ENCODE measurements around the gene NCKAP5.
A peak's percentile ranks its signal among the peaks of the same experiment; 100 is the strongest.

NCKAP5 gene

GRCh38 chr2:133574186-133574585 lies 5.9 kb upstream of the NCKAP5 start:
- no peak for DNase-seq (ENCODE audit: low read depth)

DNA sequence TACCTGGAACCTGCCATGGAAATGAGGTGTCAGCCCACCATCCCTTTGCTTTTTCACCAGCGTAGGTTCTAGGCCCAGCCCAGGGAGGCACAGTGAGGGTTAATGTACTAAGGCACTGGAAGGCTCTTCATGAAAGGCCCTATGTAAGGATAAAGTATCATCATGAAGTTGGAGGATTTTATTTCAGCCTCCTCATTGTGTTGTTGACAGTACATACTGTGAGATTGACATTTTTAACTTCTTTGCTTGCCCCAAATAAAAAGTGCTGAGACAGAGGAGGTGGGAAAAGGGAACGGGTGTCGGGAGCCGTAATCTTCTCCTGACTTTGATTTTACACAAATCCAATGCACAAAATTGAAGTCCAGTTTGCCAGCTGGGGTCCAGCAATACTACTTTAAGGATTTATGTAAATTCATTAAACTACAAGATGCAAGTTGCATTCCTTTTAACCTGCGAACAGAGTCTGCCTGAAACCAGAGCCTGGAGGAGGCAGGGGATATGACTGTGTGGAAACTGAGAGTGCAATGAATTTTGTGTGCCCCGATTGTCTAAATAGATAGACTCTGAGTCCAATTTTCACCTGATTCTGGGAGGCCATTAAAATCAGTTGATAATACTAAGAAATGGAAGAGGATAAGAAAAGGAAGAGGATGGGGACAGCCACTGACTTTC lies 5.4 kb upstream of the NCKAP5 start:
- no peak for DNase-seq (ENCODE audit: low read depth)

DNA sequence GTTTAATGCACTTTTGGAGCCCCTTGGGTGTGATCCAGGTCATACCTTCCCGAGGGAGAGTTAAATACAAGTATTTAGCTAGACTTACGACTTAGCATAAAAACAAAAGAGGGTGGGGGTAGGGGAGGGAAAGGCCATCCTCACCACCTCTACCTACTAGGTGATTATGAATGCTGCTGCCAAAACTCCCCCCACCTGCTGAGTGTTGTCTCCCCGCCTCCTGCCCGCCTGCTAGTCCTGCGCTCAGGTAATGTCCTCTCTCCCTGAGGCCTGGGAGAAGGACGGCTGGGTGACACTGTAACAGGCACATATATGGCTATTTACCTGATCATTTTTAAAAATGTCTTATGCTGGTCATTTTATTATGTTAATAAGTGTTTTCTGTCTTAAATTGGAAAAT lies 3.0 kb upstream of the NCKAP5 start:
- no peak for DNase-seq (ENCODE audit: low read depth)

DNA sequence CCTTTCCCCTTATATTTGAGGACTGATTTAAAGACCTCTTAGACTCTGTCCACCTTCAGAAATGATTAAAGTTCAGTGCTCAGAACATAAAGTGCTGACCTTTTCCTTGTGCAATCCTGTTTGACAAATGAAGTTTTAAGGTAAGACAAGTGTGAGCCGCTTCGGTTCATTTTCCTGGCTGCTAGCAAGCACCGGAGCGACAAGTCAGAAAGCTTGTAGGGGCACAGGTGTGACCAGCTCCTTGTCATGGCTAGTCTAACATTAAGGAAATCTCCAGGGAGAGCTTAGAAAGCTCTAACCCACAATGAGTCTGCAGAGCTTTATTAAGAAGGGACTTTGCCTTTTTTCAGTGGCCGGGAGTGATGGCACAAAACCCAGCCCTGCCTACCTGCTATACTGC lies 2.3 kb upstream of the NCKAP5 start:
- no peak for DNase-seq (ENCODE audit: low read depth)

DNA sequence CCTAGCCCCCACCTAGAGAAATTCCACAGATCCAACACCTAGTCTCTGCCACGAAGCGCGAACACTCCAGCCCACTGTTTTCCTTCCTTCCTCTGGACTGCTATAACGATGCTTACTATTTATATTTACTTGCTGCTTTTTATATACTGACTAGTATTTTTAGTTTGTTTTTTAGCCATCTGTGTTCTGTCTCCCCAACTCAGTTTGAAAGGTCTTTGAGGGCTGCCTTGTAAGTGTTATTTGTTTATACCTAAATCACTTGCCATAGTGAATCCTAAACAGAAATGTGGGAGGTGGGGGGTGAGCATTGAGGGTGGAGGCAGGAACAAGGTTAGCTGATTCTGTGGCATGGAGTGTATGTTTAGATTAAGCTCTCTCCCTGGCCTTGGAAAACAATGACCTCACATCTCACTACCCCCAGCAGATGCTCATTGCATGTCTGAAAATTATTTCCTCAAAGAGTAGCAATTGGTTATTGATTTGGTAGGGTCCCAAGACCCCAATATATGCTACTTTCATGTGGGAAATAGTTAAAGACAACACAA lies 1.1 kb upstream of the NCKAP5 start:
- DNase-seq (ENCODE audit: low read depth) = no peak

GRCh38 chr2:133568598-133568997 lies 335 bp upstream of the NCKAP5 start:
- no peak for DNase-seq (ENCODE audit: low read depth)

GRCh38 chr2:133562558-133562957 lies 5.7 kb downstream of the NCKAP5 start:
- DNase-seq (ENCODE audit: low read depth) = no peak

- peak; percentile 41 for DNase-seq (ENCODE audit: low read depth)
Measured at GRCh38 chr2:133561045-133561852, 7.0 kb downstream of the NCKAP5 start.

DNA sequence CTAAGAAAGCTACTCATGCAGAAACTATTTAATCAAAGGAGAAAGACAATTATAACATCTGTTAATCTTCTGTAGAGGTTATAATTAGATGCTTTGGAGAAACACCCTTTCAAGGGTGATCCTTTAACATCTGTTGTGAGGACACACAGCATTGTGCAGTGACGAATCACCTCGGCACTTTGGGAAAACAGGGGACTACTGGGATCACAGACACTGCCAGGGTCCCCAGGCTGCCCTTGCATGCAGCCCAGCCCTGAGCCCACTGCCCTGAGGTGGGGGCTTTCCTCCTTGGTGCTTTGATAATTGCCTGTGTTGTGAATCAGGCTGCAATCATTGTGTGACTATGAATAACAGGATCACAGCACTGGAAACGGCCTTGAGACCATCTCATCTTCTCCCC lies 10.6 kb downstream of the NCKAP5 start:
- DNase-seq (ENCODE audit: low read depth) = no peak

- no peak for DNase-seq (ENCODE audit: low read depth)
Measured at GRCh38 chr2:133553838-133554408, 14.3 kb downstream of the NCKAP5 start.

DNA sequence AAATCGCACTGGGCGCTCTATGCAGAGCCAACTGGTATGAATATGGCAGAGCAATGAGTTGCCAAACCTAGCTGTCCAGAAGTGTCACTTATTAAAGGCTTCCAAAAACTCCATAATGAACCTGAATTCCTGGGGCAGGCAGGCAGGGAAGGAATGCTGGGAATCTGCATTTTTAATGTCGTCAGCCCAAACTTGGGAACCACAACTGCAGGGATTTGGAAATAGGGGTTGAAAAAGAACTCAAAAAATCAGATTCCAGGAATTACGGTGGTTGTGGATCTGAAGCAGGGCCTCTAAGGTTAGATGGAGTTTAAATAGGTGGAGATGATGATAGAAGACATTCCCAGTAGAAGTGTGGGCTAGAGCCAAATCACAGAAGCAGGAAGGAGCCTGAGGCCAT lies 15.0 kb downstream of the NCKAP5 start:
- no peak for DNase-seq (ENCODE audit: low read depth)

DNA sequence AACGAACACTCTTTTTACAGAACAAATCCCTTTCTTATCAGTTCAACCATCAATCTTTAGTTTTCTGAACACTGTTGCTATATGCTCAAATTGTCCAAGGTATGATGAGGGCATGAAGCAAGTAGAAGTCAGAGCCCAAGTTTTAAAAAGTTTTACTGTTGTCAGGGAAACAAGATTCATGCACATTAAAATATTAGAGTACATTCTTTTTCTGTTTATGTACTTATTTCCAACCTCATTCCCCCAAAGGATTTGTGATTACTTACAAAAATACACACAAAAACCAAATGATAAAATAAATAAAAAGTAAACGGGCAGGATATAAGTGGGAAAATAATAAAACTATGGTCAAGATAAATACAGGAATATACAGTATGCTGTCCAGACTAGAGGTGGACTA lies 15.4 kb downstream of the NCKAP5 start:
- no peak for DNase-seq (ENCODE audit: low read depth)

DNA sequence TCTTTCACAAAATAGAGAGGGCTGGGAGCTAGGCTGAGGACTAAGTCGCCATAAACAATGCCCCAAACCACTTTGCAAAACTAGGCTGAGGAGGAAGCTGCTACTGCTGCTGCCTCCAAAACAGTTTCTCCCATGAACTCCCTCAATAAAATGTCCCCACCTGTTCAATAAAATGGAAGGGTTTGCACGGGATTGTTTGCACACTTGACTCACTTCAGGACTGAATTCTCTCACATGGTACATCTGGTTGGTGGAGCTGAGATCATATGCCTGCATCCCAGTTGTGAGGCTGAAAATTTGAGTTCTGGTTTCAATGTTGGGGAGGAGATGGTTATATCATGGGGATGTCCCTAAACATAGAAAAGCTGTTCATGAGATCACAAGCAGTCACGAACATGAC lies 26.5 kb downstream of the NCKAP5 start:
- no peak for DNase-seq (ENCODE audit: low read depth)

- no peak for DNase-seq (ENCODE audit: low read depth)
Measured at GRCh38 chr2:133541376-133541775, 26.9 kb downstream of the NCKAP5 start.

- no peak for DNase-seq (ENCODE audit: low read depth)
Measured at GRCh38 chr2:133532919-133533318, 35.3 kb downstream of the NCKAP5 start.

DNA sequence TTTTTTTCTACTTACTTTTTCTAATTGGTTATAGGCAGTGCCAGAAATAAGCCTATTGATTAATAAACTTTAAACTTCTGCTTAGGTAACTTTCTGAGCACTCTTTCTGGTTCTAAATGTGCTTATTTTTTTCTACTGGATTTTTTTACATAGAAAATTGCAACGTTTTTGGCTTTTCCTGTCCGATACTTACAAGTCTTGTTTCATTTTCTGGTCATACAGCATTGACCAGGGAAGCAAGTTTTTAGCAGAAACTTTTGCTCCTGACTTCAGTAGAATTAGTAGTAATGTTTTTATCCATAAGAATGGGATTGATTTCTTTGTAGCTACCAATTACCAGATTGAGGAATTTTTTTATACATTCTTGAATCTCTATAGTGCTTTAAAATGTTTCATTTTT lies 36.9 kb downstream of the NCKAP5 start:
- no peak for DNase-seq (ENCODE audit: low read depth)

GRCh38 chr2:133530645-133531044 lies 37.6 kb downstream of the NCKAP5 start:
- DNase-seq (ENCODE audit: low read depth) = no peak

DNA sequence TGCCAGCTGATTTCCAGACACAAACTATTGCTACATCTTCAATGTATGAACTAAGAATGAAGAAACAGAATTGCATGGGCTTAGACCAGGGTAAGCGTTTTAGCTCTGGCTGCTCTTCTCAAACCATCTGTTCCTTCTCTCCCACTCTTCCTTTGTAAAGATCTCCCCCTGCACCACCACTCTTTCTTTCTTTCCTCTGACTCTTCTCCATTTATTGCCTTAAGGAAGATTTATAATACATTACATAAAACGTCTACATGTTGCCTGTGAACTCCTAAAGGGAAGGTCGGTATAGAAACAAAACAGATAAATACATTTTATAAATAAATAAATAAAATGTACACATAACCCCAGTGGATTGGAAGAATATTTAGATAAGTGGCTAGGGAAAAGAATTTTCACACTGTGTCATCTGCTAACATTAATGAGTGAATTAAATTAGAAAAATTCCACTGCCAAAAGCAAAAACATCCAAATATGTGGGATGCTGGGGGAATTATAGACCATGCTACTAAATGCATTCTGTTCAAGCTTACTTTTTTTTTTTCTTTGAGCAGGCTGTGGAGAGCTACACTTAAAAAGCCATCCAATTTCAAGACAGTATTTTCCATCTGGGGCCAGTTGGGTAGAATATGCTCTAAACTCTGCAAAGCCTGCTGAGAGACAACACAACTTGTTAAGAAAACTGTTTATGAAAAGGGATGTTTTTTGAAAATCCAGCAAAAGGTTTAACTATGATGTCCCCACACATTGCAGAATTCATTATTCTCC lies 41.5 kb downstream of the NCKAP5 start:
- no peak for DNase-seq (ENCODE audit: low read depth)

- DNase-seq (ENCODE audit: low read depth) = no peak
Measured at GRCh38 chr2:133525613-133526529, 42.4 kb downstream of the NCKAP5 start.

GRCh38 chr2:133525090-133525489 lies 43.2 kb downstream of the NCKAP5 start:
- no peak for DNase-seq (ENCODE audit: low read depth)

DNA sequence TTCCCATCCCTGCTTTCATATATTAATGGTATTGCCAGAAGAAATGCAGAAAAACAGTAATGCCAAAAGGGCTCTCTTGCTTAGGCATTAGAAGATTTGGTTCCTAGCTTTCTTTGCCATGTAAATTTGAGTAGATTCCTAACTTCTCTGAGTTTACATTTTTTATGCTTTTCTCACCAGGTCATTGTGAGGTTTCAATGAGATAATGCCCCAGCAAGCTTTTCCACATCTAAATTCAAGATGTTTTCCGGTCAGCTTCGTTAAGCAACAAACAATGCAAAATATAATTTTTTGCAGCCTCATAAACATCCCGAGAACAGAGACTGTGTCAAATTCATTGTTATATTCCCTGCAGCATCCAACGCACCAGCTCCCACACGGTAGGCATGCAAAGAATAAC lies 44.9 kb downstream of the NCKAP5 start:
- no peak for DNase-seq (ENCODE audit: low read depth)
